Islet precursor cell (in vitro differentiated cells): ENCODE data around the gene ALDH1A3.

Experiments used
- DNase-seq: peaks from one replicate; pipeline ENCODE4 v3.0.0-alpha.2; 2018

The ALDH1A3 gene

DNA sequence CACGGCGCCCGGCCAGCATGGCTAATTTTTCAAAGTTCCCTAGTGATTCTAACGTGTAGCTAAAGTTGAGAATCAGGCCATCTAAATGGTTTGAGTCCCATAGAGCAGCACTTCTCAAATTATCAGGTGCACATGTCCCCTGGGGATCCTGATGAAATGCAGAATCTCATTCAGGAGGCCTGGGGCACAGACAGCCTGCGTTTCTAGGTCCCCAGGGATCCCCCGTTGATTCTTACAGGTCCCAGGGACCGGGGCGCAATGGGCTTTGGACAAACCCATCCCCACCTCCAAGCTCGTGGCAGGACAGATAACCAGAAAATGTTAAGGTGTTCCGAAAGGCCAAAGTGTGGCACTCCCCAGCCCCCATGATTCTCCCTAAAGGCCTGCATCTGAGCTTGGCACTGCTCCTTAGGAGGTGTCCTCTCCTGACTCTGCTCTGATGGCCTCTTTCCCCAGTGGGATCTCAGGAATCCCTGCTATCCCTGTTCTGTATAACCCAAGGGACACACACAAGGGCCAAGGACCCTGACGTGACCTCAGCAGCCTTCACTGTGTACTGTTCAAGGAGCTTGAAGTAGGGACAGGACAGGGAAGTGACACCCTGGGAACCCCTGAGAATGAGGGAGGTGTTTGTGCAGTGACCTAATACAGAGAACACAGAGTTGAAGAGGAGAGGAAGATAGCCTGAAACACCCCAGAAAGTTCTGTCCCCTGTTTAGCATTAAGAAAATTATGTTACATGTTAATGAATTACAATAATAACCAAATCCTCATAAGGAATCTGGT lies 47.5 kb downstream of the ALDH1A3 start:
- no peak for DNase-seq

DNA sequence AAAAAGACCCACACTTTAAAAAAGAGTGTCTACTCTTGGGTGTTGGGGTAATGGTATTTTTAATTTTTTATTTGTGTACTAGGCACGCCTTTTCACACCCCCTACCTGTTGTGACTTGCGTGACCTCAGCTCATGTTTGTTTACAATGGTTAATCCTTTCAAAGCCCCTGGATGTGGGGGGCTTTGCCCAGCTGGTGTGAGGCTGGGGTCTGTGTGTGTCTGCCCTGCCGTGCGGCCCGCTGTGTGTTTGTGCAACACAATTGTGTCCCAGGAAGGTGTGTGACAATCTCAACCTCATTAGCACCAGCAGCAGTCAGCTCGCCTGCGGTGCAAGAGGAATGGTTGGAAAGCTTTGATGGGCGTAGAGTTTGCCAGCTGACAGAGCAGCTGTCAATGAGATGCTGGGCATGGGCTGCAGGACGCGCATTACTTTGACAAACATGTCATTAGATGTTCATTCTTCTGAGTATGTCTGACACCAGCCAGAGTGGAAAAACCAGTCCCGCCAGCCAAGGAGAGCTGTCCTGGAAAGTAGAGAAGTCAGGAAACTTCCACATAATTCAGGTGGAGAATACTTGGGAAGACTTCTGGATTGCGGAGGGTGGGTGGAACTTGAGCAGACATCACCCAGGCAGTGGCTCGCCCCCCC lies 49.1 kb downstream of the ALDH1A3 start:
- DNase-seq, result peak; percentile 88

GRCh38 chr15:100929641-100930042 lies 50.0 kb downstream of the ALDH1A3 start:
- peak; percentile 94 for DNase-seq

DNA sequence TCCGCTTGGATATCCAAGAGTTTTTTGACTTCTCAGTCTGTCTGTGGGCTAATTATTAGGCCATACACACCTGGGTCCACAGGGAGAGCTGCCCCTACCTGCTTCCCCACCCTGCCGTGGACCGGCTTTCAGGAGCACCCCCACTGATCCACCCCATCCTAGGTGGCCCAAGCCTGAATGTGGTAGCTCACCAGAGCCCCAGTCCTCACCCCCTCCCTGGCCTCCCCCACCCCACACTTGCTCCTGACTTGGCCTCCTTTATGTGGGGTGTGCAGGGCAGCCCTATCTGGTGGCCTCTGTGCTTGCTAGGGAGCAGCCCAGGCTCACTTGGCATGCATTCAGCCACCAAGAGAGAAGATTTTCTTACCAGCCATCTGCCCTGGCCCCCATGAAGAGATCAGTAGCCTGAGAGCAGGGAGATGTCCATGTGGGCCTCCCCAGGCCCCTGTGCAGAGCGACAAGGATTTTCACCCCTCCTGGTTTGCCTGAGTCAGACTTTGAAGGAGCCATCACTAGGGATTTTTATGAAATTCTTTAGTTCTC lies 50.7 kb downstream of the ALDH1A3 start:
- no peak for DNase-seq

DNA sequence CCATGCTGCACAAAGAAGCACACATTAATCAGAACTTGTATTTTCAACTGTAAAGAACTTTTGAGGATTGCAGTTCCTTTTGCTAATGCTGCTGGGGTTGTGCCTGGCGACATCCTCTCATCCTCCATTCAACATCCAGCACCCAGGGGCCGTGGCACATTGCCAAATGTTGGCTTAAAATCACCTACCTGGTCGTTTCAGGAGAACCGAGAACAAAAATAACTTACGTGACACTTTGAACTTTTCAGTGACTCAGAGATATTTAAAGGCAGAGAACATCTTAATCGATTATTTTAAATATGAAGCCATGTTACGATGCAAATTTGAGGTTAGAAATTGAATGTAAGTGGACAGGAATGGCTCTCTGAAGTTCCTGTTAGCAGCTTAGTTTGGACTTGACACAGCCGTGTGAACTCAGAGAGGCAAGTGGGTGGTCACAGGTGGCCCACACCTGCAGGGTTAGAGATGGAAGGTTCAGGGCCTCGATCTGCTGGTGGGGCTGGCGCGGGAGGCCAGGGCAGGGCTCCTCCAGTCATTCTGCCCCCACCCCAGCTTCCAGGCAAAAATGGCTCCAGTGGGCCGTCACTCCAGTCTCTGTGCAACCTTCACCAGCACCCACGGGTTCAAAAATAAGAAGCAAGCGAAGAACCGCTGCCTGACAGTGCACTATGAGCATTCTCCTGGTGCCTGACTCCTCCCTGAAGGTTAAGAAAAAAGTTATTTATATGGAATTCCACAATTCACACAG lies 51.7 kb downstream of the ALDH1A3 start:
- DNase-seq, result no peak

DNA sequence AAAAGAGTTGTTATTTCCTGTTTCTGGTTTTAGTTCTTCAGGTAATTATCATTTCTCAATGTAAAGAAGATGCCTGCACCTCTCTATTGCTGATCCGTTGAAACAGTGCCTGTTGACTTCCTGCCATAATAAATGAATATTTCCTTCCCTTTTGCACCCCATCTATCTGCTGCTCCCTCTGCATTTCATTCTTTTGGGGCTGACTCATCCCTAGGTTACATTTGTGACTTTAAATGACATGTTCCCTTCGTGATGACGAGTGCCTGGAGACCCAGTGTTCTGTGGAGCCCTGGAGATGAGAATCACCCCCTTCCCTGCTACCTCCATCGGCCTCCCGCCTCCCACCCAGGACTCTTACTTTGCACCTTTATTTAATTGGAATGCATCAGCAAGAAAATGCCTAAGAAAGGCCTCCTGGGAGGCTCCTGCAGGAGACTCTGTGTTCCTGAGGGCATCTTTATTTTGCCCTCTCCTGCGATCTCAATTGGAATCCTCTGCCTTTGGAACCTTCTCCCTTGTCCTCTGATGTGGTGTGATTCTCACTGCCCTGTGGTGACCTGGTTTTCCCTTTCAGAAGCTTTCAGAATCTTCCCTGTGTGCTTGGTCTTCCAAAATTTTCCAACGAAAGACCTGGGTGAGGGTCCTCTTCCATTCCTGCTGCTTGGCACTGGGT lies 53.2 kb downstream of the ALDH1A3 start:
- DNase-seq, result no peak

DNA sequence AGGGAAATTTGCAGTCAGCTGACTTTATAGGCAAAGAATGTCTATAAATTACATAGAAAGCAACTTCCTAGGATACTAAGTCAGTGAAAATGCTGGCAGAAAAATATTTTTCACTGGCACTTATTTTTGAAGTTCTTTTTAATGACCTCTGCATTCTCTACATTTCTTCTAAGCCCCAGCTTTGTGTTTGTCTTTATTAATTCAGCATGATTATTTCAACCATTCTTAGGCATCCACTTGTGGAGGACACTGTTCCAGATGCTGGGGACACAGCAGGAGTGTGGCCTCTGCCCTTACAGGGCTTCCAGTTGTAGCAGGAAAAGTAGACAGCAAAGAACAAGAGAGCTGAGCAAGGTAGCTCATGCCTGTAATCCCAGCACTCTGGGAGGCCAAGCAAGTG lies 54.5 kb downstream of the ALDH1A3 start:
- DNase-seq, result no peak

GRCh38 chr15:100934726-100935125 lies 55.1 kb downstream of the ALDH1A3 start:
- DNase-seq, result no peak

DNA sequence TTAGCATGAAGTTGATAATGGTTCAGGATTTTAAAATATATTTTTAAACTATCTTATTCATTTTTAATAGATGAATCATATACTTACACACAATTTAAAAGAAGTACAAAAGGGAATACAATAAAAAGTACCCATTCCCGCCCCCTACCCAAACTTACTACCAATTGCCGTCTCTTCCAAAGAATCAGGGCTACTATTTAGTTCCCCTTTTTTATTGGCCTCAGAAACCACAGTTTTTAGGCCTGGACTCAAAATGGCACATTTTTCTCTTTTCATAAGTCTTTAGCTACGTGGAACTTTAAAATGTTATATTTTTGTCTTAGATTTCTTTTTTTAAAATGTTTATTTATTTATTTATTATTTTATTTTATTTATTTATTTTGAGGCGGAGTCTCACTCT lies 57.5 kb downstream of the ALDH1A3 start:
- DNase-seq, result no peak

GRCh38 chr15:100939791-100940190 lies 60.2 kb downstream of the ALDH1A3 start:
- DNase-seq, result no peak

DNA sequence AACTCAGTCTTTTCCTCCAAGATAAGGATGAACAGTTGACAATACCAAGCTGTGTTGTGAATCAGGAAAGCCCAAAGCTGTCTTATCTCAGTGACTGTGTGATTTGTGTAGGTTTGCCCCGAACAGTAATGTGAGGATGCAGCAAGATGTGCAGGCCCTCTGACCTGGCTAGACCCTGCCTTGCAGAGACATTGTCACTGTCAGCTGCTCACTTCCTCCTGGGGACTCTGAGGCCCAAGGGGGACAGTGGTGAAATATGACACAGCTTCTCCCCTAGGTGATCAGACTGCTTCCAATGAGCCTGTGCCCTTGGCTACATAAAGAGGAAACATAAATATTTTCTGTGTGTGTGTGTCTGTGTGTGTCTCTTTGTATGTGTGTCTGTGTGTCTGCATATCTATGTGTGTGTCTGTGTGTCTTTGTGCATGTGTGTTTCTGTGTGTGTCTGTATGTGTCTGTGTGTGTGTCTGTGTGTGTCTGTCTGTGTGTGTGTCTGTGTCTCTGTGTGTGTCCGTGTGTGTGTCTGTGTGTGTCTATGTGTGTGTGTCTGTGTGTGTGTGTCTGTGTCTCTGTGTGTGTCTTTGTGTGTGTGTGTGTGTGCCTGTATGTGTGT lies 61.2 kb downstream of the ALDH1A3 start:
- DNase-seq, result no peak

- no peak for DNase-seq
Measured at GRCh38 chr15:100941536-100941935, 61.9 kb downstream of the ALDH1A3 start.

- DNase-seq, result no peak
Measured at GRCh38 chr15:100942656-100943425, 63.2 kb downstream of the ALDH1A3 start.

- no peak for DNase-seq
Measured at GRCh38 chr15:100944244-100944895, 64.7 kb downstream of the ALDH1A3 start.

GRCh38 chr15:100944986-100945385 lies 65.4 kb downstream of the ALDH1A3 start:
- no peak for DNase-seq

DNA sequence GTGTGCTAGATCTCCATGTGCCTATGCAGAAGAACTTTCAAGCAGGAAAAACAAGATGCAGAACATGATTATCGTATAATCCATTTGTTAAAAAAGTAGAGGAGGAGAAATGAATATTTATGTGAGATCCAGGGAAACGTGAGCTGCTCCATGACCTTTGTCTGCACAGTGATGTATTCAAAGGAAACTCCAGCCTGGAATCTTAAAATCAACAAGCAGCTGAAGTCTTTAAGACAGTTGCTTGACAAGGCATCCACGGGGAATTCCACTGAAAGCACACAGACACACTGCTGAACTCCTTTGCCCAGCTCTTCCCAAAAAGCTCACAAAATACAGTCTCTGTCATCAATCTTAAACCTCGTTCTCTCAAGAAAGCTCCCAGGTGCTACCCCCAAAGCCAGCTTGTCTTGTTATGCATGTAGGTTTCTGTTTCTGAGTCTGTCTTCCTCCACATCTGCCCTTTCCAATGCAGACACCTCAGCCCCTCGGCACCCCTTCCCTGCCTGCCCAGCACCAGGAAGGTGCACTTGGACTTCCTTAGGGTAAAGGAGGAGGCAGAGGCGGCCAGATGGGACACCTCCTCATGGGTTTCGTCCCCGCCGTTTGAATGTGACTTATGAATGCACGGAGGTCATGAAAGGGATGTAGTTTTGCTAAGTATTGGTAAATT lies 68.3 kb downstream of the ALDH1A3 start:
- no peak for DNase-seq

- no peak for DNase-seq
Measured at GRCh38 chr15:100948430-100948762, 68.8 kb downstream of the ALDH1A3 start.

GRCh38 chr15:100949691-100950090 lies 70.1 kb downstream of the ALDH1A3 start:
- DNase-seq, result no peak

GRCh38 chr15:100951965-100952364 lies 72.3 kb downstream of the ALDH1A3 start:
- no peak for DNase-seq

DNA sequence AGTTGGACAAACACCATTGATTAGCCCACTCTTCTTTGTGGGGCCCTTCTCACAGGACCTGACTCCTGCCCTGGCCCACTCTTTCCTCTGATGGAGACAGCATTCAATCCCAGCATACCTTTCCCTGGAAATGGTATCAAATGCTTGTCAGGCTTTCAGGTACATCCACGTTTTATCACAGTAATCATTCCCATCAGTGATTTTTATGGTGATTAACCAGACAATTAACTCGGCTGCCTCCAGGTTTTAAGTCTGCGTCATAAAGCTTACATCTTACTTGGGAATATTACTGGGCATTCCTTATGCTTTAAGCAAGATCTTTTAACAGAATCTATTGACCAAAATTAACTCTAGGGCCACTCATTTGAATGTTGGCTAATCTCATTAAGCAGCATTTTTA lies 72.9 kb downstream of the ALDH1A3 start:
- DNase-seq, result no peak
